Breast epithelium (tissue), 3 donors: ENCODE measurements around the gene OOSP3.

Source experiments
- CTCF ChIP-seq, 3 donors: fragments of 450-650 bp; IDR thresholded peaks; one replicate each; pipeline ENCODE4 v1.5.1; 2016 to 2017; ENCODE audit warnings: antibody characterized with exemption in 3 of 3, mild to moderate bottlenecking in 3 of 3, moderate library complexity in 3 of 3
- POLR2A ChIP-seq: fragments of 450-650 bp; IDR thresholded peaks from one replicate; pipeline ENCODE4 v1.6.1; 2016; ENCODE audit warnings: antibody characterized with exemption, mild to moderate bottlenecking, moderate library complexity

- TF ChIP-seq POLR2A (no peak), CTCF (IDR thresholded peaks at IDR 0.05) (no peak)
Observed at GRCh38 chr11:59879567-59879966, 985 bp downstream of the OOSP3 start.
